Parathyroid adenoma (tissue), 2 donors: ENCODE data around the gene SH2D1B.
A peak's percentile ranks its signal among the peaks of the same experiment; 100 is the strongest.

ENCODE experiments used
- H2AFZ ChIP-seq: fragments of 300-600 bp; sonication (generic); one replicate; pipeline ENCODE4 v1.7.0; 2017; ENCODE audit warnings: antibody characterized with exemption, mild to moderate bottlenecking
- H3K27ac ChIP-seq: fragments of 300-600 bp; sonication (generic); one replicate; pipeline ENCODE4 v1.7.0; 2017
- H3K27me3 ChIP-seq: fragments of 300-600 bp; sonication (generic); one replicate; pipeline ENCODE4 v1.7.0; 2017; ENCODE audit warnings: low read length; ENCODE audit not compliant: control insufficient read depth, insufficient read depth
- H3K36me3 ChIP-seq: fragments of 300-600 bp; sonication (generic); one replicate; pipeline ENCODE4 v1.7.0; 2017; ENCODE audit warnings: low read length; ENCODE audit not compliant: control insufficient read depth, insufficient read depth
- H3K4me1 ChIP-seq: fragments of 300-600 bp; sonication (generic); one replicate; pipeline ENCODE4 v1.7.0; 2017; ENCODE audit warnings: control low read depth
- H3K4me2 ChIP-seq: fragments of 300-600 bp; sonication (generic); one replicate; pipeline ENCODE4 v1.7.0; 2017; ENCODE audit warnings: low read length
- H3K4me3 ChIP-seq: fragments of 300-600 bp; sonication (generic); one replicate; pipeline ENCODE4 v1.7.0; 2017; ENCODE audit warnings: low read depth, low read length
- H3K79me2 ChIP-seq: fragments of 300-600 bp; sonication (generic); one replicate; pipeline ENCODE4 v1.7.0; 2017; ENCODE audit warnings: control low read depth
- H3K9ac ChIP-seq: fragments of 300-600 bp; sonication (generic); one replicate; pipeline ENCODE4 v1.7.0; 2017; ENCODE audit warnings: mild to moderate bottlenecking
- H3K9me3 ChIP-seq: fragments of 300-600 bp; sonication (generic); one replicate; pipeline ENCODE4 v1.7.0; 2017; ENCODE audit warnings: low read length; ENCODE audit not compliant: control insufficient read depth
- CTCF ChIP-seq: fragments of 300-600 bp; sonication (generic); IDR thresholded peaks from one replicate; pipeline ENCODE4 v1.7.0; 2017; ENCODE audit warnings: antibody characterized with exemption, mild to moderate bottlenecking
- donor health status: primary hyperparathyroidism.

SH2D1B gene

DNA sequence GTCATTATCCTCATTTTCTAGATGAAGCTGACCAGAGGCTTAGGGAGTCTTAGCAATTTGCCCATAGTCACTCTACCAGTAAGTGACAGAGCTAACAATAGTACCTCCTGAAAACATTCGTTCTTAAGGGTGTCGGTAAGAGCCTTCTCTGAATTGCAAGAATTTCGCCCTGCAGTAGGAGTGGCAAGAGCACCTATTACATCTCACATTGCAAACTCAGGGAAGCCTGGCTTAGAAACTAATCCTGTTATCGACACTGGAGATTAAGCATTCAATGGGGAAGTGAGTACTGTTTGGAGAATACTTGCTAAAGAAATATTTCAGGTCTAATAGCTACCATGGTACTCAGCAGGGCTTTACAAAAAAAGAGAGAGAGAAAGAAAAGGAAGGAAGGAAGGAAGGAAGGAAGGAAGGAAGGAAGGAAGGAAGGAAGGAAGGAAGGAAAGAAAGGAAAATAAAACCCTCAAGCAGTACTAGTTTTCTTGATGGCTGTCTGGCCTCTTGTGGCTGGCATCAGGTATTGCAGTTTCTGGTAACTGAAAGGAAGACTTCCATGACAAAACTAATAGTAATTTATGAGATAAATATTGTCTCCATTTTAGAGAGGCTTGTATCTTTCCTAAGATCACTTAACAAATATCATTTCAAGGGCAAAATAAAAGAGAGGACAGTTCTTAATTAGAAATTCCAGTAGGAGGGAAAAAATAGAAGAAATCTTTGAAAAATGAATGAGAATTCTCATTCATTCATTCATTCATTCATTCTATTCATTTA is 20.0 kb downstream of the SH2D1B start:
- H3K79me2 ChIP-seq = no peaks in the 10 kb centered on the region

DNA sequence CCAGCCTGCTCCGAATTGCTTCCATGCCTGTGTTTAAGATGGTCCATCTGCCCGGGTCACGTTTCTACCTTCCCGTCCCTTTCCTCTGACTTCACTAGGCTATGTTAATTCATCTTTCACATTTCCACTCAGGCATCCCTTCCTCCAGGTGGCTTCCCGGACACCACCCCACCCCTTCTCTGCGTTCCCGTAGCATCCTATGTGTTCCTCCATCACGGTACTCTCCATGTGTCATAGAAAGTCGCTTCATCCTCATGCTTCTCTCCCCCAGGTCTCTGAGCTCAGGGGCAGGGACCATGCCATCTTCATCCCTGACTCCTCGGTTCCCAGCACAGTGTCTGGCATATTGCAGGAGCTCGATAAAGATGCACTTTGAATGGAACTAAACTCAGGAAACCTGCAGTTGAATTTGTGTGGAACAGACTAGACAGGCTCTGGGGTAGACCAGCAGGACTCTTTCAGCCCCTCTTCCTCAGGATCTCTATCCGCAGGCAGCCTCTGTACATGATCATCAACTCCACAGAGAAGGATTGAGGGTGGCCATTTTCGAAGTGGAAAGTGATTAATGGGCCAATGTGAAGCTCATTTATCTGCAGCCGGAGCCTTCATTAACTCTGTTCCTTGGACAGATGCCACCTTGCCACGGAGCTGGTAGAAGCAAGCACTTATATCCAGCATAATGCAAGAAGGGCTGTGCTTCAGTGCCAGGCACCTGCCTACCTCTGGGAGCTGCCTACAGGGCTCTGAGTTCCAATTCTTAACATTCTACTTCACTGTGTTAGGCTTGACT is 21.3 kb downstream of the SH2D1B start:
- Histone ChIP-seq H2AFZ (no peak overlapping the region), H3K4me2 (no peak overlapping the region), H3K79me2 (no peaks in the 10 kb centered on the region), H3K36me3 (no peaks in the 10 kb centered on the region), H3K9me3 (no peaks in the 10 kb centered on the region), H3K9ac (no peak overlapping the region), H3K4me1 (no peaks in the 10 kb centered on the region), H3K27me3 (no peaks in the 10 kb centered on the region), H3K27ac (no peak overlapping the region), H3K4me3 (no peak overlapping the region)
- no peak for TF ChIP-seq CTCF

More for the DNA sequence above, 20.0 kb downstream of the SH2D1B start:
- Histone ChIP-seq H3K27ac (no peak overlapping the region), H3K9ac (no peak overlapping the region), H3K27me3 (no peaks in the 10 kb centered on the region), H3K9me3 (no peaks in the 10 kb centered on the region), H3K4me2 (no peak overlapping the region), H2AFZ (no peak overlapping the region), H3K4me3 (no peak overlapping the region), H3K36me3 (no peaks in the 10 kb centered on the region), H3K4me1 (no peaks in the 10 kb centered on the region)
- TF ChIP-seq CTCF = peak; percentile 64

DNA sequence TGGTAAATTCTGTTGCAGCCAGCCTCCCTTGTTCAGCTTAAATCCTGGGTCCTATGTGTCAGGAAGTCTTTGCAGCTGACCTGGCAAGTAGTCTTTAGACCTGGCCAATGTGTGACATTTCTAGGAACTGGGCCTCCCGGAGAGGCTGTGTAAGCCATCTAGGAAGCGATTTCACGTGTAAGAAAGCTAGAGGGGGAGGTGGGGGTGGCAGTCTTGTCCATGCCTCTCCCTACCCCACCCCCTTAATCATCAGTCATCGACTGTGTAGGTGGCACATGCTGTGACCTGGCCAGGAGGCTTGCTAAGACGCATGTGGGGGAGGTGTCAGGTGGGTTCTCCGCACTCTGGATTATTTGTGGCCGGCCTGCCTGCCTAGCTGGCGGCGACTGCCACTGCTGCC is 22.0 kb downstream of the SH2D1B start:
- no peak overlapping the region for H2AFZ ChIP-seq
- no peaks in the 10 kb centered on the region for H3K9me3 ChIP-seq
- no peaks in the 10 kb centered on the region for H3K4me1 ChIP-seq
- H3K9ac ChIP-seq = no peak overlapping the region
- no peak overlapping the region for H3K4me2 ChIP-seq
- TF ChIP-seq CTCF = no peak
- no peaks in the 10 kb centered on the region for H3K27me3 ChIP-seq
- H3K4me3 ChIP-seq = no peak overlapping the region
- no peaks in the 10 kb centered on the region for H3K79me2 ChIP-seq
- no peaks in the 10 kb centered on the region for H3K36me3 ChIP-seq
- H3K27ac ChIP-seq = no peak overlapping the region

DNA sequence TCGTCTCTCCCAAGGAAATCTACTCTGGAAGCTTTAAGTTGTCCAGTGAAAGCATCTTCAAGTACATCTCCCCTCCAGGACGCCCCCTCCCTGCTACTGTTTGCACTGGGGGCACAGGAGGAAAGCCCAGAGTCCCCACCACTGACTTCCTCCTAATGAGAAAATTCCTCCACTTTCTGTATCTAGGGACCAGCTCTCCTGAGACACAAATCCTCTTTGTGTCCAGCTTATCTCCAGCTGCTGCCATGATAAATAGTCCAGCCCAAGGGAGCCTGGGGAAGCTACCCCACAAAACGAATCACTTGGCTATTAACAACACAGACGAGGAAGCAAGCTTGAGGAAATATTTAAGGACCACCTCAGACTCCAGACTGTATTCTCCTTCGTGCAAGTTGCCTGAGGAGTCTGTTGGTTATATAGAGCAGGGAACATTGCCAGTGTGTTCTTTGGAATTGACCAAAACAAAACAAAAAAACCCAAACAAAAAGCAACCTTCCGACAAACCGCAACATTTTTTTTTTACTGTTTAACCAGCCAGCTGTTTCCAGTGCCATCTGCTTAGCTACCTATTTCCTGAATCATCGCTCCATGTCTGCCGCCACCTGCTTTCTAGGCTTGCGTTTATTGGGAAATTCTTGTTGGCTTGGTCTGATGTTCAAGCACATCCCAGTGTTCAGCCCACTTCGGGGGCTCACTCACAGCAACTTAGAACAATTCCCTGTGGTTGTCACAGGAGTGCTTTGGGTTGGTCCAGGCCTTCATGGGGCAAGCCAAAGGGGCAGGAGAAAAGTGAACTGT is 22.7 kb downstream of the SH2D1B start:
- Histone ChIP-seq H3K27ac (no peak overlapping the region), H3K4me2 (no peak overlapping the region), H3K27me3 (no peaks in the 10 kb centered on the region), H3K4me3 (no peak overlapping the region), H3K4me1 (no peaks in the 10 kb centered on the region), H3K79me2 (no peaks in the 10 kb centered on the region), H3K9ac (no peak overlapping the region), H3K9me3 (no peaks in the 10 kb centered on the region), H3K36me3 (no peaks in the 10 kb centered on the region), H2AFZ (no peak overlapping the region)
- TF ChIP-seq CTCF = no peak
